HG02759 (cell line): ENCODE measurements around the gene ALX4.

Source experiments
- ATAC-seq: cut with Tn5 transposase; IDR thresholded peaks from one replicate; pipeline ENCODE4 v1.9.1; 2021; ENCODE audit warnings: mild to moderate bottlenecking, moderate library complexity; ENCODE audit not compliant: unreplicated experiment

The ALX4 gene

DNA sequence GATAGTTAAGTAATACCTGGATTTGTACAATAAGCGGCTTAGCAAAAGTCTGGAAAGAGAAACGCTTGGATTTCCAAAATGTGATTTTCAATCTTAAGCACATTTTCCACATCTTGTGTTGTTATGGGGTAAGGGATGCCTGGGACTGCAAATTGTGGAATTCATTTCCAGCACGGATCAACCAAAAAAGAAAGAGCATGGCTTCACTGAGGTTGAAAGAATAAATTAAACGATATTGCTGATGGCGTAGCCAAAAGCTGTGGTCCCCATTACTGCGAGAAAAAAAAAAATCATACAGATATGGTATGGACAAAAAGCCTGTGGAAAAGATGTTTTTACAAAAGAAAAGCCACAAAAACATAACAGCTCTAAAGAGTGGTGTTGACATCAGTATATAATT, 26.0 kb upstream of the ALX4 start:
- ATAC-seq: no peak

DNA sequence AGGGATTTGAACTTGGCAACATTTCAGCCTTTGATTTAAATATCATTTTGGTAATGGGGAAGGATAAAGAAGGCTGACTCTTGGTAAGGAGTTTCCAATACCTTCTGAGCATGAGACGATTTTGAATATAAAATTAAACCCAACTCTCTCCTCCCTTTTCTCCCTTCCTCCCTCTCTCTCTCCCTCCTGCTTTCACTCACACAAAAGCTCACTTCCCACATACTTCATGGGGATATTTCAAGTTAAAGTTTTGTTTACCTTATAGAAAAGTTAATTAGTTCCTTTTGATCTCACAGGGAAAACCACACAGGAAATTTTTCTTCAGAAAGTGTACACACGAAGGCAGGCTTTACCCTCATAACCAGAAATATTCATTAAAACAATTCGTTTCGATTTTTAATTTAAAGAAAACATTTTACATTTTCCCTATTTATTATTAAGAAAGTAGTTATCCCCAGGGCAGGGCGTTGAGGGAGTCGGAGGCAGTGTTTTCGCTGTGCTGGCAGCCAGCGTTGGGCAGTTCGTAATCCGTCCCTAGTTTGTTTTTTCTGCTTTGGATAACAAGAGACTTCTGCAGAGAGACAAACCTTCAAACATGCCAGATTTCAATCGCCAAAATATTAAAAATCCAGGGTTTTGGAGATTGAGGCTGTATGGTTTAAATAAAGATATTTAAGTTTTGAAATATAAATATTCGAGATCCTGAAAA, 25.3 kb upstream of the ALX4 start:
- no peak for ATAC-seq

DNA sequence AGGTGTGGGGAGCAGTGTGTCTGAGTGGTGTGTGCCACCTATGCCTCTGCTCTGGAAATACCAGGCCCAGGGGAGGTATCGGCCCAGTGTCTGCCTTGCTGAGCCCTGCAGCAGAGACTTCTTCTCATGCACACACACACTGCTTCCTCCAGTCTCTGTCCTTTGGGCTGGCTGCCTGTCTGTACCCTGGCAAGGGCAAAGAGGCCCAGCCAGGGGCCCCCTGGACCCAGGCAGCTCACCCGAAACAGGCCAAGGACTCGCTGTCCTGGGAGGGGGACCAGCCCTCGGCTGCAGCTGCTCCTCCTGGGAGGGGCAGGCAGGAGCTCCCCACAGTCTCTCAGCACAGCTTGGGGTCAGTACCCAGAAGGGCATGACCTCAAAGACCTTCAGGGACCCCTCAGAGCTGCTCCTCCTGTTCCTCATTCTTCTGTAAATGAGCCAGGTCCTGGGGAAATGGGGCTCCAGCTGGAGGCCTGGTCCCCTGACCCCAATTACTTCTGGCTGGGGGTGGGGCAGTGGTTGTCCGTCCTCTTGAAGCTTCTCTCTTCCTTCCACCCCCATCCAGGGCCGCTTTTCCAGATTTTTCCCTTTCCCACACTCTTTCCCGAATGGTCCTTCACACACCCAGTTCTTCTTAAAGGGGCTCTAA, 24.5 kb upstream of the ALX4 start:
- no peak for ATAC-seq

DNA sequence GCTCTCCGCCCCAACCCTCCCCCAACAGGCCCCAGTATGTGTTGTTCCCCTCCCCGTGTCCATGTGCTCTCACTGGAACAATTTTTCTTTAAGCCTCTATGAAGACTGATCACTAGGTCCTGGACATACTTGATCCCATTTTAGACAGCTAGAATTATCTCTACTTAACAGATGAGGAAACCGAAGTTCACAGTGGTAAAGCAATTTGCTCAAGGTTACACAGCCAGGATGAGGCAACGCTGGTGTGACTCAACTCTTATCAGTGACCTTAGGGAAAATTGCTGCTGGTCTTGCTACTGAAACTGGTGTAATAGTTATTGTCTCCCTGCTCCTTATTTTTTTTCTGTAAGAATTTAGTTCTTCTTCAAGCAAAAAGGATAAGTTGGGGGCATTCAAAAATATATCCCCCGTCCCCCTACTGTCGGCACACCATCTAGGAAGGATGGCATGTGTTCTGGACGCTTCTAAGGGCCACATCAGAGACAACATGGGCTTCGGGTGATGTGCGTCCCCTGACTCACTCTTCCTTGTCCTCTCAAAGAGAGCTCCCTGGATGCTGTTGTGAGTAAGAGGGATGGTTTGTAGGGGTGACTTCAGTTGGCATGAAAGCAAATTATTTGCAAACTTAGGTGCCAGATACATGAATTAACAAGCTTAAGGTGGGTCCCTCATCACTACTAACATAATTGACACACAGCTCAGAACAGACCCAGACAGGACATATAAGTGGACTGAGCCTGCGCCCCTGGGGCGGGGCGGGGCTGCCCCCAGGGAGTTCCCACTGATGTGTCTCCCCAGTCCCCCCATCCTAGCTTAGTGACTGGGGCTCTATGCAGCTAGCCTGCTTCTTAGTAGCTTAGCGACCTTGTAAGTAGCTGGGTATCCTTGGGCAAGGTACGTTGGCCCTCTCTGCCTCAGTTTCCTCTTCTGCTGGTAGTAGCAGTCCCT, 23.6 kb upstream of the ALX4 start:
- no peak for ATAC-seq

DNA sequence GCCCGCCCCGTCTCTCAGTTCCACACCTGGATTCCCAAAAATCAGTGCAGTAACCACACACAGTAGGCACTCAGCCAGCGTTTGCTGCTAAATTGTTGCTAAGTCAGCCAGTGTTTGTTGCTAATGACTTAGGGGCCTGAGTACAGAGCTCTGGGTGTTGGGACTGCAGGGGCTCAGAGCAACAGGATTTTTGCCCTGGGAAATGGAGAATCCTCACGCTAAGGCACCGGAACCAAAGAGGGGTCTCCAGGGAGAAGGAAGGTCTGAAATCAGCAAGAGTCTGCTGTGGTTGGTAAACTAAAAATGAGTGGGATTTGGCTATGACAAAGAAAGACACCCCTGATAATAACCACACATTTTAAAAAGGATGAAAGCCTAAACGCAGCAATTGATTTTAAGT, 22.7 kb upstream of the ALX4 start:
- no peak for ATAC-seq

DNA sequence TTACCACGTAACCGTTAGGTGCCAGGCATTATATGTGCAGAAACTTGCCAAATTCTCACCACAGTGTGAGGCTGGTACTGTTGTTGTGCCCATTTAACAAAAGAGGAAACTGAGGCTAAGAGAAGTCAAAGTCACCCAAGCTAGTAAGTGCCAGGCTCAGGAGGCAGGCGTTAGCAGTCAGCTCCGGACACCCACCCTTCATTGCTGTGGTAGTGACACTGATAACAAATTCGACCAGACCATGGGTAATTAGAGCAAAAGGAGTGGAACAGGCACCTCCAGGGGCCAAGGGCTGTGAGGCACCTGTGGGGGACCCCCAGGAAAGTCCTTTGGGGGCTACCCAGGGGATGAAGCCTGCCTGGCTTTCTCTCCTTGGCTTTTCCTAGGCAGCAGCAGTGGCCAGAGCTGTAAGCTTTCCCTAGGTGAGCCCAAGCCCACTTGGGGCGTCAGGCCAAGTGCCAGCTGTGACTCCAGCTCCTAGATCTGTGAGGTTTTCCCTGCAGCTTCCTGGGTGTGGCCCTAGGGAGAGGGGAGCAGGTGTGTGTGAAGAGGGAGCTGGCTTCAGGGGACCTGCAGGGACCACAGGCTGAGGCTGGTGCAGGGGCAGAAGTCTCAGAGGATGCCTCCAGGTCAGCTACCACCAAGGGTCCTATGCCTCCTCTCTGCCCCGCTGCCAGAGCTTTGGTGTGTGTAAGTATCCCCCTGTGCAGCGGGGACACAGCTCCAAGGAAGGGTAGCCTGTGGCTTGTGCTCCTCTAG, 19.7 kb upstream of the ALX4 start:
- ATAC-seq: no peak

DNA sequence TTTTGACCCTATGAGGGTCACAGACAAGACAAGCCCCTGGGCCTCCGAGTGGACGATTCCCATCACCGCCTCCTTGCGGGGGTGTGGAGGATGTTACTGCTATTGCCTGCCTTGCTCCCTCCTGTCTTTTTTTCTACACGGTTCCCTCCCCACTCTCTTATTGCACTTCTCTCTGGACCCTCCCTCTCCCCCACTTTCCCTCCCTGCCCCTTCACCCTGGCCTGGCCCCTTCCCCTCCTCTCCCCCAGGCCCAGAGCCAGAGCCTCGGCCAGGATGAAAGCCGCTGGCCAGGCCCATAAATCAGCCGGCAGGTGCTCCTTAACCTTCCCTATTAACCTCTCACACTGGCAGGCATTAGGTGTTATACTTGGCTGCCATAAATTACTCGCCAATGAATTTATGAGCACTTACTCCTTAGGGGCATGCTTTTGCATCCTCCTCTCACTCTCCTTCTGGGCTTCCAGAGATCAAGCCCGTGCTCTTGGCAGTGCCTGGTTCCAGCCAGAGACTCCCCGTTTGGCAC, 18.3 kb upstream of the ALX4 start:
- no peak for ATAC-seq

DNA sequence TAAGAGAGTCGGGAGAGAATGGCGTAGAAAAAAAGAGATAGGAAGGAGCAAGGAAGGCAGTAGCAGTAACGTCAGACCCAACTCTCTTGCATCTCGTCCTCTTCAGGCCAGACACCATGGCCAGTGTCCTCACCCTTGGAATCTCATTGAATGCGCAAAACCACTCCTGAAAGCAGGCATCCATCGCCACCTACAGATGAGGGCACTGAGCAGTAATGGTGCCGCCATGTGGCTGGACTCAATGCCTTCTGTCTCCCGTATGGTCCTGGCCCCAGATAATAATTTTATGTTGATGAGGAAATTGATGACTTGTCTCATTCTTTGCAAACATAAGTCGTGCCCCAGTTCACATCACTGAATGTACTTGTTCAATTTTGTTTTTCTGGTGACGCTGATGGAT, 17.8 kb upstream of the ALX4 start:
- ATAC-seq: no peak

DNA sequence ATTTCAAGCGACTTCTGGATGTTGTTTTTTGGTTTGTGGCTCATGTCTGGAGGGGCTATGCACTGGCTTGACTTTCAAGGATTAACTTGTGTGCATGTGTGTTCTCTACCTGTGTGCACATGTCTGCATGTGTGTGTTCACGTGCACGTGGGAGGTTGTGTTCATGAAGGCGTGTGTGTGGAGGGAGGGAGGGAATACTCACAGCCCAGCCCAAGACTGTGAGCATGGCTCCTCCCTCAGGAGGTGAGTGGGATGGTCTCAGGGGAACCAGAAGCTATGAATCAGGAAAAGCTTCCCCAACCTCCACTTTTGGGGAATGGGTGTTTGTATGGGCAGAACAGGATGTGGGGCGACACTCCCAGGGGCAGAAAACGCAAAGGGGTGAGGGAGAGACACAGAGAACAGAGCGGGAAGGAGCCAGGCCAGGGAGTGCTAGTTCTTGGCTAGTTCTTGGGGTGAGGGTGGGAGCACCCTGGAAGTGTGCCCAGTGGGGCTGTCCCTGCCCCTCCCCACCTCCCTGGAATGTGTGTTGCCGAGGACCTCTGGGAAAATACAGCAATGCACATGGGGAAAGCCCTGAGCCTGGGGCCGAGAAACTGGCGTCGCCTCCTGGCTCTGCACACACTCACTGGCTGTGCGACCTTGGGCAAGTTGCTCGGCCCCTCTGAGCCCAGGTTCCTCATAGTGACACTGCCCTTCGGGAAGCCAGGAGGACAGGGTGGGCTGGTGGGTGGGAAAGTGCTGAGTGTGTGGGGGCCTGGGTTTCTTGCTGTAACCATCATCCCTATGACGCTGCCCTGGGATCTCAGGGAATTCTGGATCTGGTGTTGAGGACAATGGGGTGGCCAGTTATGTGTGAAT, 16.9 kb upstream of the ALX4 start:
- ATAC-seq: no peak

DNA sequence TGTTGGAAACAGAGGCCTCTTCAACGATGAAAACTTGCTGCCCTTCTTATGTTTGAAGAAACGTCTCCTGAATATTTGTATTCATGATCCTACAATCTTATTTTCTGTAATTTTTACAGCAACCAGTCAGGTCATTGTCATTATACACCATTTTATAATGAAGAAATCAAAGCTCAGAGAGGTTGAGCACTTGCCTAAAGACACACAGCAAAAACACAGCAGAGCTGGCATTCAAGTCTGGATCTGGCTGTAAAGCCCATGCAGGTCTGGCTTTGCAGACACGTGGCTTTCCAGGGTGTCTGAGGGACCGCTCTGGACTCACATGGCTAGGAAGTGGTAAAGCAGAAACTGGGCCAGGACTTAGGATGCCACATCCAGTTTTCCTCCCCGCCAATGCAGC, 15.8 kb upstream of the ALX4 start:
- no peak for ATAC-seq

DNA sequence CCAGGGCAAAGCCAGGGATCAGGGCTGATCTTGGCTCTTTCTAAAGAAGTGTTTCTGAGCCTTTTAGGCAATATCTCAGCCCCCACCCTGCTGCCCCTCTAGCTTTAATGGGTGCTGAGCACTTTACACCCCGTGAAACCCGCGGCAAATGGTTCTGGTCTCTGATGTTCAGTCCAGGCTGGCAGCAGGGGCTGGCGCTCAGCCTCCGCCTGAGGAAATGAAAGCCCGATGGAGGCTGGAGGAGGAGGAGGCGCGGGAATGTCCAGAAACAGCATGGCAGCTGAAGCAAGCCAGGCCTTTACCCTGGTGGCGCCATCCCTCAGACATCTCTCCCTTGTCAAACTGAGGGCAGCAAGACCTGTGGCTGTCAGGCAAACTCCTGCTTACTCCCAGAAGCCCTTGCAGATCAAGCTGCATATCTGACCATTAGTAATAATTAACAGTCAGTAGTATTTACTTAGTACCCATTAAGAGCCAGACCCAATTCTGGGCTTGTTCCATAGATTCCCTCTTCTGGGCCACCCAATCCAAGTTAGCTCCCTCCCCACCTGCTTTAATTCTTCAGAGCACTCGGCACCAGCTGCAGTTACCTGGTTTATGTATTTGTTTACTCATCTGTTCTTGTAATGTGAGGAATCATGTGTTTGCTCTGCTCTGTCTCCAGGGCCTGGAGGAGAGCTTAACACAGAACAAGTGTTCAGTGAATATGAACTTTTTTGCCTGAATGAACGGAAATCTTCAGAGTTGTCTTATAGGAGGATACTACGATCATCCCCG, 15.0 kb upstream of the ALX4 start:
- no peak for ATAC-seq

DNA sequence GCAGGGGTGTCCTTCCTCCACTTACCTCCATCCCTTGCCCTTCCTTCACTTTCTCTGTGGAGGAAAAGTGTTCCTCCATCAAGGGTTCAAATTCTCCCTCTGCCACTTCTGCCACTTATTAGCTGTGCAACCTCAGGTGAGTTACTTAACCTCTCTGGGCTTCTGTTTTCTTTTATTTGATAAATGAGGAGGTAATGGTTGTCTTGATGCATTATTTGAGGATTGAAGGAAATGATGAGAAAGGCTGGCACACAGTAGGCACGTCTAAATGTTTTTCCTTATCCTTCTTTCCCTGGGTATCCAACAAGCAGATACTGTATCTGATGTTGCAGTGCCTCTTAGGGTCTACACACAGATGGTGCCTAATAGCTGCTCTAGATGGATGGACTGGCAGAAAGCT, 14.3 kb upstream of the ALX4 start:
- ATAC-seq: no peak

DNA sequence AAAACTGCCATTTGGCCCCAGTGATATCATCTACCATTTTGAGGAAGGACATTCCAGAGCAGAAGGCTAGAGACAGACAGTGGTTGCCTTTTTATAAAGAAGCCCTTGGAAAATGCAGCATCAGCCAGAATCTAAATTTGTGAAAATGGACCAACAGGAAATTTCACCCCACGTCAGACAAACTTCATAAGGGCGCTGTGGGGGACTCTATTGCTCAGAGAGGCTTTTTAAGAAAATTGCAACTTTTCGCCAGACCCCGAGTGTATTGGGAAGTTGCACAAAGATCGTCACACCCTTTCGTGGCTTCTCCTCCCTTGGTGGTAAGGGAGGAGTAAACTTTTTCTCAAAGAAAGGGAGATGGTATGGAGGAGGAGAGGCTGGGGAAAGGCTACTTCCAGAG, 12.3 kb upstream of the ALX4 start:
- ATAC-seq: no peak

DNA sequence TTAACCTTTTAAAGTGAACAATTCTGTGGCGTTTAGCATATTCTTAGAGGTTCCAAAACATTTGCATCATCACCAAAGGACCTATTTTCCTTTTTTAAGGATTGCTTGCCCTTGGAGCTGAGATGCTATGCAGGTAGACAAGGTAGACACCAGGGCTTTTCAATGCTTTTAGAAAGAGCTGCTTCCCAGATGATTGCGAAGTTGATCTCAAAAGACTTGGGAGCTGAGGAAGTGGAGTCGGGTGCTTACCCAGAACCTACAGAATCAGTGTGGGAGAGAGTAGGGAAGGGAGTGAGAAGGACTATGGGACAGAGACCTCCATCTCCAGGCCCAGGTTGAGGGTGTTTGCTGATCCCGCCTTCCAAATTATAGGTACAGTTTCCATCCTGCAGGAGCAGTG, 11.1 kb upstream of the ALX4 start:
- no peak for ATAC-seq

DNA sequence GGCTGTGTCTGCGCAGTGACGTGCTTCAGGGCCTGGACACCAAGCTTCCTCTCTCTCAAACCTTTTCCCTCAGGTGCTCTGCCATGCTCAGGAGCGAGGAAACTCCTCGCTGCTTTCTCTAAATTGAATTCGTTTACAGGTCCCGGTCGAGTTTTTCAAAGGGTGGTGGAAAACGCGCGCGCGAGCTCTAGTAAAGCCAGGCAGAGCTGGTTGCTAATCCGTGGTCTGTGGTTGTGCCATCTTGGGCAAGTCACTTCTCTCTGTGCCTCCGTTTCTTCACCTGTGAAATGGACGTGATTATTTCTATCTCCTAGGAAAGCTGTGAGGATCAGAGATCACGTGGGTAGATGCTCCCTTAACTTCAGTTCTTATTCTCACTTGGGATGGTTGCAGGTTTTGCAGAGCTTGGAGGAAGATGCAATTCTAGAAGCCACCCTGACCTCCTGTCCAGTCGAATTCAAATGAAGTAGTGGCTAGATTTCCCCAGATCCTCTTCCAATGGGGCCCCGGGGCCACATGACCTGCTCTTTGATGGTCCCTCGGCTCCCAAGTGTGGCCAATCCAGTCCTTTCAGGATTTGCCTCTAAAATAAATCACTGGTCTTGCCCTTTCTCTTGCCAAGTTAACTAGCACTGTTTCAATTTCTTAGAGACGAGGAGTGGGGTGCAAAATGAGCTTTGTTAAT, 10.5 kb upstream of the ALX4 start:
- no peak for ATAC-seq

DNA sequence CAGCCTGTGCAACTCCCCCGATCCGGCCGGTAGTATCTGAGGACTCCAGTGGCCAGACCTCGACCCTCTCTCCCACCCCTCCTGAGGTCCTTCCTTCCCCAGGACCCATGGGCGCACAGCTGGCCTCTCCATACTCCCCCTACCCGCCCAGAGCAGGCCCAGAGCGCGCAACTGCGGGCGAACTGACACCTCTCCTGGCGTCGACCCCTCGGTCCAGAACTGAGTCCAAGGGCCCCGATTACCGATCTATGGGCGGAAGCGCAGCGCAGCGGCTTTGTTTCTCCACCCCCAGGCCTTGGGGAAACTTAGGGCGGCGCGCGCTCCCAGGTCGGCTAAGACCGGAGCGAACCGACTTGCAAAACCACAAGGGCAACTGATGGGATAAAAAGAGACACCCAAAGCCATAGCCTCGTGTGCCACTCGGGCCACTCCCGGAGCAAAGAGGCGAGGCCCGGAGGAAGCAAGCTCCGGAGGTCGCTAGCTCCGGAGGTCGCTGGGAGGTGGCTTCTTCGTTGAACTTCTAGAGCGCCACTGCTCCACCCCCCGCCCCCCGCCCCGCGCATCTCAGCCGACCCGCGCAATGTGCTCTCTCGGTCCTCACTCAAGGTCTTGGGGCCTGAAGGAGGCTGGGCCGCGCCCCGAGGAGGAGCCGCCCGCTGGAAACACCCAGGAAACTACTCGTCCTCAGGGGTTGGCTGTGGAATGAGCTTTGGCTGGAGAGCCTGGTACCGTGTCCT, 9.8 kb upstream of the ALX4 start:
- ATAC-seq: no peak

DNA sequence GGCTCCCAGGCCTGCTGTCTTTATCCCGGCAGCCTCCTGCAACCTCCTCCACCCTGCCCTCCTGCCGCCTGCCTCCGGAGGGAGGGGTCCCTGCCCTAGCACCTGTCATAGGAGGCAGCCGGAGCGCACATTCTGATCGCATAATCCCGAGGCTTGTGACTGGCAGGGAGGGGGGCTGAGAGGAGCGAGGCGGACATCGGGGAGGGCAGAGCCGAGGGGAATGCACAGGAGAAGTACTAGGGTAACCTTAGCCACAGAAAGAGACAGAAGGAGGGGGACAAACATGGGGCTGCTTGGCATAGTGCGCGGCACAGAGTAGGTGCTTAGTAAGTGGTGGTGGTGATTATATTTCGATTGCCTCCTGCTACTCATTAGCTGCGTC, 9.2 kb upstream of the ALX4 start:
- ATAC-seq: no peak

DNA sequence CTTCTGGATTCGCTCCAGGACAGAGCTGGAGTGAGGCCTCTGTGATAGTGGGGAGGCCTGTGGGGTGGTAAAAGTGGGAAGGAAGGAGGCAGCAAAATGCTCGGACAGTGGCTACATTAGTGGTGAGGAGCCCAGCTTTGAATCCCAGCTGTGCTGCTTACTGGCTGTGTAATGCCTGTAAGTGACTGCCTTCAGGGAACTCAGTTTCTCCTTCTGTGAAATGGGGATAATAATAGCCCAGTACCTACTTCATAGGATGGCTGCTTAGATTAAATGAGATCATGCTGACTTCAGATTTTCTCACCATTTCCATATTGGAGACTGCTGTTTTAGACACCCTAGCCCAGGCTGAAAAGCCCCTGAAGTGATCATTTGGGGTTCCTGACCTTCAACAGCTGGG, 8.4 kb upstream of the ALX4 start:
- ATAC-seq: no peak
